CD14-positive monocyte (primary cell): ENCODE measurements around the gene PRKRA. TPM values are rescaled to one million over a fixed set of nuclear protein-coding genes. Genes with fewer than 3 reads are reported as not detected.

Source experiments
- DNase-seq, 3 donors: peaks; one replicate each; pipeline ENCODE4 v3.0.0-alpha.2; 2011 to 2022
- H2AFZ ChIP-seq: 2 replicates; pipeline ENCODE4 v1.6.0; 2012; ENCODE audit warnings: mild to moderate bottlenecking, low read depth, low read length, inconsistent platforms; ENCODE audit not compliant: insufficient read depth, poor library complexity, severe bottlenecking
- H3K27ac ChIP-seq, 2 donors: 1 replicate in 1 of 2; 2 replicates in 1 of 2; pipeline ENCODE4 v1.5.1; 2012 to 2013; ENCODE audit warnings: low read length in 2 of 2, control low read depth in 1 of 2, inconsistent platforms in 1 of 2, low read depth in 1 of 2, mild to moderate bottlenecking in 1 of 2
- H3K27me3 ChIP-seq, 2 donors: one replicate each; pipeline versions ENCODE4 v1.6.0 to v1.6.1; 2011 to 2013; ENCODE audit warnings: low read length in 2 of 2; ENCODE audit not compliant: control insufficient read depth in 2 of 2, insufficient read depth in 2 of 2
- H3K36me3 ChIP-seq, 2 donors: replicated peaks in 1 of 2; 1 replicate in 1 of 2; 2 replicates in 1 of 2; pipeline versions ENCODE4 v1.5.1 to v1.6.1; 2012 to 2013; ENCODE audit warnings: low read length in 2 of 2, control low read depth in 1 of 2, inconsistent platforms in 1 of 2, mild to moderate bottlenecking in 1 of 2; ENCODE audit not compliant: insufficient read depth in 2 of 2, control insufficient read depth in 1 of 2
- H3K4me1 ChIP-seq, 2 donors: 1 replicate in 1 of 2; 2 replicates in 1 of 2; pipeline versions ENCODE4 v1.5.1 to v1.6.1; 2012 to 2013; ENCODE audit warnings: low read length in 2 of 2, control low read depth in 1 of 2, inconsistent platforms in 1 of 2, mild to moderate bottlenecking in 1 of 2, moderate library complexity in 1 of 2; ENCODE audit not compliant: insufficient read depth in 2 of 2, control insufficient read depth in 1 of 2
- H3K4me2 ChIP-seq: replicated peaks from 2 replicates; pipeline ENCODE3; 2012; ENCODE audit warnings: low read length, moderate library complexity, mild to moderate bottlenecking; ENCODE audit not compliant: poor library complexity, severe bottlenecking; ENCODE audit errors: extremely low read depth
- H3K4me3 ChIP-seq, 3 experiments: fragments of 200-600 bp in 1 of 3; sonication (generic) in 1 of 3; replicated peaks in 1 of 3; 1 replicate in 2 of 3; 2 replicates in 1 of 3; pipeline ENCODE4 v1.5.1; 2011 to 2013; ENCODE audit warnings: low read length in 3 of 3, mild to moderate bottlenecking in 3 of 3, control low read depth in 2 of 3, low read depth in 2 of 3, inconsistent platforms in 1 of 3, moderate library complexity in 1 of 3
- H3K79me2 ChIP-seq: 2 replicates; pipeline ENCODE4 v1.6.0; 2012; ENCODE audit warnings: mild to moderate bottlenecking, control low read depth, inconsistent platforms, low read length, moderate library complexity; ENCODE audit not compliant: insufficient read depth
- H3K9ac ChIP-seq: 2 replicates; pipeline ENCODE4 v1.6.0; 2017; ENCODE audit warnings: low read length, mild to moderate bottlenecking; ENCODE audit not compliant: insufficient read depth, poor library complexity, severe bottlenecking
- H3K9me3 ChIP-seq, 2 donors: replicated peaks in 1 of 2; 1 replicate in 1 of 2; 2 replicates in 1 of 2; pipeline versions ENCODE4 v1.5.1 to v1.6.1; 2012 to 2013; ENCODE audit warnings: low read length in 2 of 2, control low read depth in 1 of 2; ENCODE audit not compliant: control insufficient read depth in 1 of 2, insufficient read depth in 1 of 2
- H4K20me1 ChIP-seq: 2 replicates; pipeline ENCODE4 v1.6.0; 2012; ENCODE audit warnings: mild to moderate bottlenecking, low read length, control low read depth, moderate library complexity; ENCODE audit not compliant: insufficient read depth
- H3K27ac Mint-ChIP-seq, 7 donors: one replicate each; pipeline ENCODE4 v1.8.0; 2020; ENCODE audit warnings: mild to moderate bottlenecking in 7 of 7, mixed read lengths in 7 of 7, moderate library complexity in 6 of 7, inconsistent platforms in 2 of 7
- H3K27me3 Mint-ChIP-seq, 3 donors: one replicate each; pipeline ENCODE4 v1.8.0; 2021 to 2022; ENCODE audit warnings: low read depth in 3 of 3, mild to moderate bottlenecking in 3 of 3, mixed read lengths in 3 of 3, moderate library complexity in 3 of 3, inconsistent platforms in 1 of 3
- H3K36me3 Mint-ChIP-seq, 2 donors: one replicate each; pipeline ENCODE4 v1.8.0; 2020; ENCODE audit warnings: mixed read lengths in 2 of 2, inconsistent platforms in 1 of 2, mild to moderate bottlenecking in 1 of 2
- H3K4me1 Mint-ChIP-seq: one replicate; pipeline ENCODE4 v1.8.0; 2020; ENCODE audit warnings: mild to moderate bottlenecking, mixed read lengths
- H3K4me3 Mint-ChIP-seq, 2 donors: one replicate each; pipeline ENCODE4 v1.8.0; 2020; ENCODE audit warnings: mild to moderate bottlenecking in 2 of 2, mixed read lengths in 2 of 2, moderate library complexity in 1 of 2
- H3K9me3 Mint-ChIP-seq, 7 donors: one replicate each; pipeline ENCODE4 v1.8.0; 2020 to 2022; ENCODE audit warnings: mixed read lengths in 7 of 7, mild to moderate bottlenecking in 6 of 7, moderate library complexity in 6 of 7, inconsistent platforms in 2 of 7
- WGBS: methylation state at CpG from one replicate; pipeline ENCODE4 v1.1.5; 2013; ENCODE audit warnings: missing lambda C conversion rate; ENCODE audit not compliant: insufficient coverage; 5-methylcytosine and 5-hydroxymethylcytosine counted together
- intact Hi-C, 2 donors: fragments of 100-400 bp; cut with micrococcal nuclease; formaldehyde crosslinking; loops; one replicate each; pipeline versions ENCODE4 v1.15.0 to v1.15.1; 2023
- polyA plus RNA-seq, 3 donors: library from polyadenylated mRNA; depleted of rRNA in 1 of 3; unstranded in 2 of 3; stranded (reverse) in 1 of 3; fragments of 300-500 nt in 2 of 3; fragments of >200 nt in 1 of 3; fragmentation: Illumina TruSeq in 2 of 3; gene quantifications; 1 replicate in 2 of 3; 2 replicates in 1 of 3; pipeline ENCODE4 v1.2.3, GENCODE V29; 2012 to 2021
- TF ChIP-seq, protein P1 (sequence below): fragments of 200-600 bp; IDR thresholded peaks from one replicate; pipeline ENCODE4 v1.8.0; 2022; ENCODE audit warnings: antibody characterized with exemption, mild to moderate bottlenecking

PRKRA gene
- polyA plus RNA-seq, 3 donors, result 21.0 to 35.8 (median 35.4) TPM

DNA sequence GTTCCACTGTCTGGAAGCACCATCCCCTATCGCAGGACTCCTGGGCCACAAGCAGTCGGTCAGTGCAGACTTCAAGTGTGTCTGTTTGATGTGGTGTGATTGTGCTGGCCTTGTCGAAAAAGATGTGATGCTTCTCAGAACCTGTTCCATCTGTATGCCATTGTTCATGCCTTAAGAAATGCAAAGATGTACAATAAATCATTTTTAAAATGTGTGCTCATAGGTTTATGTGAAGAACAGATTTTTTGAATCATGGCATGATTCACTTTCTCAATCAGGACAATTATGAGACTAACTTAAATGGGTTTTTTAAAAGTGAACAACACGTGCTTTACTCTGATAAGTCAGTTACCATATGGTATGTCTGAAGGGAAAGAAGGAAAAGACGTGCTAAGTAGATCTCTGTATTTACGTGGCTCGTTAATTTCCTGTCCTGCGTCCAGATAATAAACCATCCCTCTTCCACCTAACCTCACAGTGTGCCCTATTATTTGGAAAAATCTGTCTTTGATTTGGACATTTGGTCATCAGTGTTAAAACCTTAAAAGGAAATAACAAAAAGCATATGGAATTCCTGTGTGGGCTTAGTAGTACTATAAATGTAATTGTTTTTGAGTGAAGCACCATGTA, 54.9 kb downstream of the PRKRA start:
- no peaks in the 10 kb centered on the region for H3K79me2 ChIP-seq
- Mint-ChIP-seq H3K9me3 (no peaks in the 10 kb centered on the region), H3K4me1 (peaks cover 3% of the 10 kb centered on the region), H3K27ac (no peak overlapping the region), H3K4me3 (no peak overlapping the region), H3K27me3 (peaks cover 0 to 4% (median under 1%) of the 10 kb centered on the region in 3 donors), H3K36me3 (no peaks in the 10 kb centered on the region)
- H3K9ac ChIP-seq, result no peak overlapping the region
- DNase-seq, result no peak
- H4K20me1 ChIP-seq, result no peaks in the 10 kb centered on the region
- no peaks in the 10 kb centered on the region for H3K4me1 ChIP-seq
- no peaks in the 10 kb centered on the region for H3K36me3 ChIP-seq
- TF ChIP-seq, protein P1, sequence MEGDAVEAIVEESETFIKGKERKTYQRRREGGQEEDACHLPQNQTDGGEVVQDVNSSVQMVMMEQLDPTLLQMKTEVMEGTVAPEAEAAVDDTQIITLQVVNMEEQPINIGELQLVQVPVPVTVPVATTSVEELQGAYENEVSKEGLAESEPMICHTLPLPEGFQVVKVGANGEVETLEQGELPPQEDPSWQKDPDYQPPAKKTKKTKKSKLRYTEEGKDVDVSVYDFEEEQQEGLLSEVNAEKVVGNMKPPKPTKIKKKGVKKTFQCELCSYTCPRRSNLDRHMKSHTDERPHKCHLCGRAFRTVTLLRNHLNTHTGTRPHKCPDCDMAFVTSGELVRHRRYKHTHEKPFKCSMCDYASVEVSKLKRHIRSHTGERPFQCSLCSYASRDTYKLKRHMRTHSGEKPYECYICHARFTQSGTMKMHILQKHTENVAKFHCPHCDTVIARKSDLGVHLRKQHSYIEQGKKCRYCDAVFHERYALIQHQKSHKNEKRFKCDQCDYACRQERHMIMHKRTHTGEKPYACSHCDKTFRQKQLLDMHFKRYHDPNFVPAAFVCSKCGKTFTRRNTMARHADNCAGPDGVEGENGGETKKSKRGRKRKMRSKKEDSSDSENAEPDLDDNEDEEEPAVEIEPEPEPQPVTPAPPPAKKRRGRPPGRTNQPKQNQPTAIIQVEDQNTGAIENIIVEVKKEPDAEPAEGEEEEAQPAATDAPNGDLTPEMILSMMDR, result no peak
- no peak overlapping the region for H3K4me2 ChIP-seq
- no peaks in the 10 kb centered on the region for H3K9me3 ChIP-seq
- intact Hi-C loops, result no loop called here
- H2AFZ ChIP-seq, result no peak overlapping the region
- no peak overlapping the region for H3K4me3 ChIP-seq
- H3K27me3 ChIP-seq, result no peaks in the 10 kb centered on the region
- no peak overlapping the region for H3K27ac ChIP-seq
- no CpG with 5 or more reads among the region's 8 CpGs for WGBS

DNA sequence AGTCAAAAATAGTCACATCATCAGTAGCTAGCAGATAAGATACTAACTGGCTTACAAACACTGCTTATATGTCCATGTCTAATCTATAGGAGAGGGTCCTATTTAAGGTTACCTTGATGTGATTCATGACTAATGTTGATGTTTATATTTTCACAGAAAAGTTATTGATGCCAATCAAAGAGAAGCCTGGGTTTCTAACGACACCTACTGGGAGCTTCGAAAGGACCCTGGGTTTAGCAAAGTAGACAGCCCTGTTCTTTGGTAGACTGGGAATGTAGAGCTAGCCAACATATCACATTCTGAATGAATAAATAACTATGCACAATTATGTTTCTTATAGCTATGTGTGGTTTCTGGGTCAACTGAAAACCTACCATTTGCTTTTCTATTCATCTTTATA, 55.7 kb downstream of the PRKRA start:
- intact Hi-C loops, result no loop called here
- H3K4me2 ChIP-seq, result no peak overlapping the region
- H3K79me2 ChIP-seq, result no peaks in the 10 kb centered on the region
- Mint-ChIP-seq H3K4me1 (peaks cover 3% of the 10 kb centered on the region), H3K27me3 (peaks cover 1 to 5% (median 3%) of the 10 kb centered on the region in 3 donors), H3K36me3 (no peaks in the 10 kb centered on the region), H3K4me3 (no peak overlapping the region), H3K27ac (no peak overlapping the region), H3K9me3 (no peaks in the 10 kb centered on the region)
- TF ChIP-seq, protein P1, result no peak
- no CpG with 5 or more reads among the region's 2 CpGs for whole genome bisulfite sequencing
- H2AFZ ChIP-seq, result no peak overlapping the region
- H4K20me1 ChIP-seq, result no peaks in the 10 kb centered on the region
- H3K9ac ChIP-seq, result no peak overlapping the region
- no peaks in the 10 kb centered on the region for H3K27me3 ChIP-seq
- no peak for DNase-seq
- H3K4me3 ChIP-seq, result no peak overlapping the region
- no peak overlapping the region for H3K27ac ChIP-seq
- no peaks in the 10 kb centered on the region for H3K36me3 ChIP-seq
- H3K4me1 ChIP-seq, result no peaks in the 10 kb centered on the region
- H3K9me3 ChIP-seq, result no peaks in the 10 kb centered on the region
